Stimulated activated CD4-positive, alpha-beta T cell treated with anti-CD3 and anti-CD28 coated beads, TNF-alpha, amount 100 ng/mL, for 24 hours (primary cell): ENCODE data around the gene GLRX5.
A peak's percentile ranks its signal among the peaks of the same experiment; 100 is the strongest.

ENCODE experiments used
- DNase-seq, 3 experiments: peaks; one replicate each; pipeline ENCODE4 v3.0.0-alpha.2; 2020; ENCODE audit warnings: low read depth in 3 of 3

The GLRX5 gene

GRCh38 chr14:95534299-95535225, at the start of gene GLRX5:
TSS of gene GLRX5 (plus strand) at chr14:95535050. CDS start at chr14:95535090, 40 bp downstream.
- DNase-seq, result peak; percentile 93 to 97 (median 96)

- no peak for DNase-seq
These were observed 49.5 kb upstream of the GLRX5 start for GRCh38 chr14:95485222-95485819.

DNA sequence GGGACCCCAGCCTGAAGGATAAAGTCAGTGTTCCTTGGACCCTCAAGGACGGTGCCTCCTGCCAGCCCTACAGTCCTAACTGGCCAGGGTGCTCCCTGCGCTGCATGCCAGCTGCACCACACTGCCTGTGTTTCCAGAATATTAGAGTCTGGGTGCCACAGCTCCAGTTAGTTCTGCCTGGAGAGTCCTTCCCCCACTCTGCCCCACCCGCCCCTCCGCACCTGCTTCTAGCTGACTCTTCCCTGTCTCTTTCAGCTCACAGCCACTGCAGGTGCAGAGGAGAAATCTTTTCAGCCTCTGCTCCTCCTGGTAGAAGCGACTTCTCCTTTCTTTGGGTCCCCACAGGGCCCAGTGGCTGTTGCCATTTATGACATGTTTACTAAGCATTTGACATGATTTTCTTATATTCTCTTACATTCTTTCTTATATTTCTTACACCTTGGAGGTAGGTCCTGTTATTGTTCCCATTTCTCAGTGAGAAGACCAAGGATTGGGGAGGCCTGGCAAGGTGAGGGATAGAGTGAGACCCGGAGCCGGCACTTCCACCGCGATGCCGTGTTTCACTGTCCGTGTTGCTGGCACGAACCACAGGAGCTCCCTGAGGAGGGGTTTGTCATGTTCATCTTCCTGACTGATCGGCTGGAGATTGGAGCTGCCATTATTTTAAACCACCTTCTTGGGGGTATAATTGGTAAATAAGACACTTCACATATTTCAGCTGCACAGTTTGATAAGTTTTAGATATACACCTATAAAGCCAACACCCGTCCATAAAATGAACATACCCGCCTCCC, 47.8 kb upstream of the GLRX5 start:
- DNase-seq, result no peak

GRCh38 chr14:95487669-95488084, 47.2 kb upstream of the GLRX5 start:
- no peak for DNase-seq

- no peak for DNase-seq
These were observed 46.3 kb upstream of the GLRX5 start for GRCh38 chr14:95488376-95489213.

DNA sequence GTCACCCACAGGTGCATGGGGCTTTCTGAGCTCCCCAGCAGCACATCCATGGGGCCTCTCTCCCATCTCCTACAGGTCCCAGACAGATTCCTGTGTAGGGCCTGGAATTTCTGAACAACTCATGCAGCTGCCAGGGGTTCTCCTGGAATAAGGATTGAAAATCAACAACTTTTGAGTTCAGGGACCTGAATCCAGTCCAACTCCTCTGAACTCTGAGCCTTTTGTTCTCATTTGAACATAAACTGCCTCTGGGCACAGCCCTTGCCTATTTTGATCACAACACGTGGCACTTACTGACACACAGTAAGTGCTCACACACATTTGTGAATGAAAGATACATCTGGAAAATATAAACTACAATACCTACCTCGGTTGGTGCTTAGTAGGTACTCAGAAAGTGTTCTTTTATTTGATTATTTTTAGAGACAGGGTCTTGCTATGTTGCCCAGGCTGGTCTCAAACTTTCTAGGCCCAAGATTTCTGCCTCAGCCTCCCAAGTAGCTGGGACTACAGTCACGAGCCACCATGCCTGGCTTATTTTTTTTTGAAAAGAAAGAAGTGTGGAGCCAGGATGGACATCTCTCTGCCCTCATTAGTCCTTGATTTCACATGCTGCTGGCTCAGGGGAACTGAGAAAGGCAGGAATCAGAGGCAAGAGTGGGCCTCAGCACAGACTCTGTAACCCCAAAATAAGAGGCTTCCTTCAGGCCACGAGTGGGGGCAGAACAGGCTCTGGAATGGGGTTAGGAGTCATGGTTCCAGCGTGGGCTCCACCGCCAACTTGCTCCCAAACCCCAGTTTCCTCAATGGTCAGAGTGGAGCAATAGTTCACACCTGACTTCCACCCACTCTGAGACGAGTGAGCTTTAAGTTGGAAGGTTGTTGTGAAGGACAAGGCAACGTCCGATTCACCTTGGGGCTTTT, 45.4 kb upstream of the GLRX5 start:
- no peak for DNase-seq

DNA sequence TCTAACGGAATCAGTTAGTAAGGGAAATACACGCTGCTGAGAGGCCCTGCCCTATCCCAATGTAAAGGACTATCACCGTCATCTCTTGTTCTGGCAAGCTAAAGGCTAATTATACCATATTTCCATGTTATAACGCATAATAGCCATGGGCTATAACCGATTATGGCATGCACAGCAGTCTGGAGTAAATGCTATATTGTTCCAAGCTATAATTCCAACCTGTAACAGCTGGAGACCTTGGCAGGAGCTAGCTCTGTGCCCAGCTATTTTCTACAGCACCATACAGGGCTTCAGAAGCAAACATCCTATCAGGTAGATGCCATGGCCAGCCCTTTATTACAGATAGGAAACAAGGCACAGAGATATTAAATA, 44.7 kb upstream of the GLRX5 start:
- DNase-seq, result no peak

DNA sequence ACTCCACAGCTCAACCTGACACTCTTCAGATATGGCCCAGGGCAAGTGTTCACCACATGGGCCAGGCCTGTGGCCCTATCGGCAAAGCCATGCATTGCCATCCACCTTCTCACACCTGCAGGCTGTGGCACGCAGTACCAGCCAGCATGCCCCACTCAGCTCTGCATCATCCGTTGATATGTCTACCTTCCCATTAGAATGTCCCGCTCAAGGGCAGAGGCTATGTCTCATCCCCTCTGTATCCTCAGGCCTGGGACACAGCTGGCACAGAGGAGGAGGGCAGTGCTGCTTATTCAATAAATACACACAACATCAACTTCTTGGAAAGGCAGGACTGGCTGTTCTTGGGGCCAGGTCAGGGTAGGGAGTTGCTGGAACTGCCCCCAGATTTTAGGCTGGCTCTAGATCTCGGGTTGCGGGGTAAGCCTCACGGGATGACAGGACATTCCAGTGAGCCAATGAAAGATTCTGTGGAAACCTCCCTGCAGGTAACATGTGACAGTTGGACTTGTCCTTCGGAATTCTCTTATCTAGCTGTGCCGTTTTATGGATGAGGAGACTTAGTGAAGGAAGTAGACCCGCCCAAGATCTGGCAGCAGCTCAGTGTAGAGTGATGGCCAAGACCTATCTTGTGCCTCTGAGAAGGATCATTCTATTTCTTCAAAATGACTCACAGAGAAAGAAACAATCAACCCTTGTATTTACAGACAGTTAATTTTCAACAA, 44.0 kb upstream of the GLRX5 start:
- no peak for DNase-seq

DNA sequence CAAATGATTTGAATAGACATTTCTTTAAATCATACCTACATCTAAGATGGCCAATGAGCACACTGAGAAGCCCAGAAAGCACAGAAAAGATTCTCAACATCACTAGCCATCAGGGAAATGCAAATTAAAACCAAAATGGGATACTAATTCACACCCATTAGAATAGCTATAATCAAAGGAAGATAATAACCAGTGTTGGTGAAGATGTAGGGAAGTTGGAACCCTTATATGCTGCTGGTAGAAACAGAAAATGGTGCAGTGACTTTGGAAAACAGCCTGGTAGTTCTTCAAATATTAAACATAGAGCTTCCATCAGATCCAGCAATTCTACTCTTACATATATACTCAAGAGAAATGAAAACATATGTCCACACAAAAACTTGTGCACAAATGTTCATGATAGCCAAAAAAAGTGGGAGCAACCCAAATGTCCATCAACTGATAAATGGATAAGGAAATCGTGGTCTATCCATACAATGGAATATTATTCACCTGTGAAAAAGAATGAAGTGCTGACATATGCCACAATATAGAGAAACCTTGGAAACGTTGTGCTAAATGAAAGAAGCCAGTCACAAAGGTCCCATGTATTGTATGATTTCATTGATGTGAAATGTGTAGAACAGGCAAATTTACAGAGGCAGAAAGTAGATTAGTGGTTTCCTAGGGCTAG, 42.8 kb upstream of the GLRX5 start:
- DNase-seq, result no peak

- no peak for DNase-seq
These were observed 41.3 kb upstream of the GLRX5 start for GRCh38 chr14:95493503-95493902.

DNA sequence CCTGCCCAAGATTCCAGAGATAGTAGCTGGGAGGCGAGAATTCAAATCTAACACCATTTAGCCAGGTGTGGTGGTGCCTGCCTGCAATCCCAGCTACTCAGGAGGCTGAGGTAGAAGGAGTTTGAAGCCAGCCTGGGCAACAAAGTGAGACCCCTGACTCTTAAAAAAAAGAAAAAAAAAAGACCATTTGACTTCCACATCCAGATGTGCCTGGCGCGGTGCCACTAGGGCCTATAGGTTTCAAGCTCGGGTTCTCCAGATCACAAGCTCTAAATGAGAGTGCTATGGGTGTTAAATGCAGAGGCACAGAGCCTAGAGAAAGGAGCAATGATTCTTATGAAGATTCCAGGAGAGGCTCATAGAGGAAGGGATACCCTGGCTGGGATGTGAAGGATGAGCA, 40.9 kb upstream of the GLRX5 start:
- DNase-seq, result no peak

GRCh38 chr14:95494456-95494855, 40.4 kb upstream of the GLRX5 start:
- DNase-seq, result no peak

- DNase-seq, result no peak
These were observed 39.8 kb upstream of the GLRX5 start for GRCh38 chr14:95495076-95495475.

- no peak for DNase-seq
These were observed 39.3 kb upstream of the GLRX5 start for GRCh38 chr14:95495538-95496025.

GRCh38 chr14:95496111-95496681, 38.7 kb upstream of the GLRX5 start:
- no peak for DNase-seq

- no peak for DNase-seq
These were observed 38.1 kb upstream of the GLRX5 start for GRCh38 chr14:95496690-95497259.

GRCh38 chr14:95497561-95498011, 37.3 kb upstream of the GLRX5 start:
- DNase-seq, result no peak
